ENCODE measurements around the gene LDAH.

The LDAH gene

DNA sequence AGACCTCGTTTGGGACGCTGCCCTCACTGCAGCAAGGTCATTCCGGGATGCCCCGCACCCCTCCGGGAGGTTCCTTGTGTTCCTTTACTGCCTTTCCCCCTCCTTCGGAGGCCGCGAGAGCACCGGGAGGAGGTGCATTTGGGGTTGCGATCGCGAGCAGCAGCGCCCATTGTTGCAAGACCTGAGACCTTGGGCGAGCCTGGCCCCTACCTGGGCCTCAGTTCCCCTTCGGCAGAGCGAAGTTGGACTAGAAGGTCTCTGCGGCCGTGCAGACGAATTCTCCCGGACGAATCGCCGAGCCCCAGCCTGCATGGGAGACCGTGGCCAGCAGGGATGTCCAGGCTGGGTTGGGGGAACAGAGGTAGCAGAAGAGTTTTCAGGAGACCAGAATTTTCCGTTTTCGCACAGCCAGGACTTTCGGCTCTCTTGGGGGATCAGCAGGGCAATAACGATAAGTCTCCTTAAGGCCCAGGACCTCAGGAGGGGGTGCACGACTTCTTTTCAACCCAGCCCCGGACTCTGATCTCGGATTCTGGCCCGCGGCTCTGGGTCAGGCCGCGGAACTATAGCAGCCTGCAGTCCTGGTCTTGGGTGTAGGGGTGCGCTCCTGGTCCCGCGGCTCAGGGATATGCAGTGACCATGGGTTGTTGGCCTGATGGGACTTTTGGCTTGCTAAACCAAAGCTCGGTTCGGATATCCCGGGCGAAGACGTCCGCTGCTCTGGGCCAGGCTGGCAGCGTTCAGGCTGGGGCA, 153.2 kb downstream of the LDAH start:
- no peak for DNase-seq (ENCODE audit: extremely low read depth in 1 of 2, low read depth in 1 of 2)

DNA sequence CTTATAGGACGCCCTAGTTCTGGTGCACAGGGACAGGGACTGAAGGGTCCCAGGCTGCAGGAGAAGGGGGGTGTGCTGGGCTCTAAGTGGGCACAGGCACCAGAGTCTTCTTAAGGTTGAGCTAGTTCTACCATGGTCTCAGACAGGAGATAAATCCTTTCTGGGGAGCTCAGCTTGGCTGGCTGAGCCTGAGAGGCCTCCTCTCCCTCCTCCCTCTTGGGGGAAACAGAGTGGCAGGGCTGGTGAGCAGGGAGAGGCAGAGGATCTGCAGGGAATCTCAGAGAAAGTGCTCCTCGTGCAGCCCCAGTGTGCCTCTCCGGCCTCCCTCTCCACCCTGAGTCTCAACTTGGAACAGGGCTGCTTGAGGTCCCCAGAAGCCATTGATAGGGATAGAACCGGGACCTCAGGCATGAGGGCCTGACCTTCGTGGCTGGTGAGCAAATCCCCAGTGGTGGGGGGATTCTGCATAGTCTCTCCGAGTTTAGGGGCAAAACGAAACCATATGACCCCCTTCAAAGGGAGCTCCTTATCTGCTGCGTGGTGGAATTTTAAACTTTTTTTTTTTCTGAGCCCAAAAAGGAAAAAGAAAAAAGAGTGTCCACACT, 153.9 kb downstream of the LDAH start:
- no peak for DNase-seq (ENCODE audit: extremely low read depth in 1 of 2, low read depth in 1 of 2)

DNA sequence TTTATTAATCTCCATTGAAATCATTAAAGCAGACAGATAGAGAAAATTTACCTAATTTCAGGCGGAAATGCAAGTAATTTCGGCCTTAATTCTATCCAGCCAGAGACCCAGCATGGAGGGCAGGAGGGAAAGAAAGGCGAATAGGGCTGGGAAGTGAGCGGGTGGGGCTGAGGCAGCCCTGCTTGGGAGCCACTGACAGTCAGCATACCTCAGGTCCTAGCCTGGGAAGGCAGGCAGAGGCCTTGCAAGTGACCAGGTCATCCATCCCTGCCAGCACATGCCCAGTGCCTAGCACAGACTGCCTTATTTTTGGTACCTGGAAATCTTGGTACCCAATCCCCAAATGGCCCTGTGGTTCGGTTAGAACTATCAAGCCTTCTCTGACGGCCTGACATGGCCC, 154.4 kb downstream of the LDAH start:
- DNase-seq (ENCODE audit: extremely low read depth in 1 of 2, low read depth in 1 of 2): no peak

DNA sequence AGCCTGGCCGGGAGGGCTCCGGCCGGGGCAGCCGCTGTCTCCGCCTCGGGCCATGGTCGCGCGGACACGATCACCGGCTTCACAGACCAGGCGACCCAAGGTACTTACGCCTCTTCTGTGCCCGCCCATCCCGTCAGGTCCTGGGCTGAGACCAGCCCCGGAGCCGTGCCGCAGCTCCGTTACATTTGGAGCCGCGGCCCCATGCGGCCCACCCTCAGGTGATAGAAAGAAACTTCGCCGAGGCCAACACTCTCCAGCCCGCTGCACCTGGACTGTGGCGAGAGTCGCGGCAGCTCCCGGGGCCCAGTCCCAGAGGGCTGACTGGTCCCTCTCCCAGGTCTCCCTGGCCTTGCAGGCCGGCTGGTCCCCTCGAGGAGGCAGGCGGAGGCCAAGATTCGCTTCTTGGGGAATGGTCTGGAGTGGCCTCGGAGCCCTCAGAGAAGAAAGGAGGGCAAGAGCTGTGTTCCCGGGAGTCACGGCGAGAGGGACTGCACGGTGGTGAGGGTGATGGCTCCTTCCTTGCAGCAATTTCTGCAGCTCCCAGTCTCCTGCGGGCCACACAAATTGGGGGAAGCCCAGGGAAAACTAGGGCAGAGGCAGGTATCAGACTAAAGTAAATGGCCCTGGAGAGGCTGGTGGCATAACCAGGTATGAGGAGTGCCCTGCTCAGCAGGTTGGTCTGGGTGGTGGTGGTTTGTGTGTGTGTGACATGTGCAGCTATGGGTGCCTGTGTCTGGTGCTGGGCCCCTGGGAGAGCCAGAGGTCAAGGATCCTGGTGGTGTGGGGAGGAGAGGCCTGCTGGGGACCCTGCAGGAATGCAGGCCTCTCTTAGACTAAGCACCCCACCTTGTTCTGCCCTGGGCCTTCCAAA, 155.1 kb downstream of the LDAH start:
- no peak for DNase-seq (ENCODE audit: extremely low read depth in 1 of 2, low read depth in 1 of 2)

DNA sequence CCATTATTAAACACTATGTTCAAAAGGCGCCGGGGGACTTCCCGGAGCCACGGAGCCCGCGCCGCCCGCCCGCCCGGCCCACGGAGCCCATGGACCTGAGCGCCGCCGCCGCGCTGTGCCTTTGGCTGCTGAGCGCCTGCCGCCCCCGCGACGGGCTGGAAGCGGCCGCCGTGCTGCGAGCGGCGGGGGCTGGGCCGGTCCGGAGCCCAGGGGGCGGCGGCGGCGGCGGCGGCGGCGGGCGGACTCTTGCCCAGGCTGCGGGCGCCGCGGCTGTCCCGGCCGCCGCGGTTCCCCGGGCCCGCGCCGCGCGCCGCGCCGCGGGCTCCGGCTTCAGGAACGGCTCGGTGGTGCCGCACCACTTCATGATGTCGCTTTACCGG, 155.8 kb downstream of the LDAH start:
- no peak for DNase-seq (ENCODE audit: extremely low read depth in 1 of 2, low read depth in 1 of 2)

DNA sequence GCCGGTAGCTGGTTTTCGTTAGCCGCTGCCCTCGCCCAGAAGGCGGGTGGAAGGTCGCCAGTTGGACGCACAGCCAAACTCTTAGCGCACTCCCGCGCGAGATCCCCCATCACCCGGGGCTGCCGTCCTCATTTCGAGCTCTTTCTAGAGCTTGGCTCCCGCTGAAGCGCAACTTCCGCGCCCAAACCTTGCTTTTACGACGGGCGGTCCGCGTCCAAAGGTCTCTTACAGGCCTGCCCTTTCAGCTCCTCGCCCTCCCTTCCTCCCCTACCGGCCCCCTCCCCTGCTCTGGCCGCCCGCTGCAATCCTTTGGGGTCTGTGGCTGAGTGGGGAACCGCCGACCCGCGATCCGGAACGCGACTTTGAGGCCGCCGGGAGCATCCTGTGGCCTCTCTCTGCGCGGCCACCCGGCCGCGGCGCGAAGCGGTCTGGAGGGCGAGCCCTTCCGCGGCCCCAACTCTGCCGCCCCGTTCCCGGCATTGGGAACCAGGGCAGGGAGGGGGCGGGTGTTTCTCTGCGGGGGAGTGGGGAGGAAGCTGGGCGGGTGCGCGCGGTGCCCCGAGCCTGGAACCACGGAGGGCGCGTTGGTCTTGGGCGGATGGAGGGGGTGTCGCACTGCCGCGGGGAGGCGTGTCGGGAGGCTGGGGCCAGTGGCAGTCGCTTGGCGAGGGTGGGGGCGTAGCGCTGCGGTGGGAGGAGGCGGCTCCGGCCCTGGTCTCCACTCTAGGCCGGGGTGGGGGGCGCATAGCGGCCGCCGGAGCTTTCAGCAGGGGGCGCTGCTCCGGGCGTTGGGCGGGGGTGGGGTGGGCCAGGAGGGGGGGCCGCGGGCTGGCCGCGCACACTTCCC, 156.4 kb downstream of the LDAH start, which contains the start of gene GDF7:
TSS of gene GDF7 (plus strand) at position 841 of the 847 bp plus-strand sequence. CDS start 96 bp downstream, outside the sequence.
- no peak for DNase-seq (ENCODE audit: extremely low read depth in 1 of 2, low read depth in 1 of 2)

DNA sequence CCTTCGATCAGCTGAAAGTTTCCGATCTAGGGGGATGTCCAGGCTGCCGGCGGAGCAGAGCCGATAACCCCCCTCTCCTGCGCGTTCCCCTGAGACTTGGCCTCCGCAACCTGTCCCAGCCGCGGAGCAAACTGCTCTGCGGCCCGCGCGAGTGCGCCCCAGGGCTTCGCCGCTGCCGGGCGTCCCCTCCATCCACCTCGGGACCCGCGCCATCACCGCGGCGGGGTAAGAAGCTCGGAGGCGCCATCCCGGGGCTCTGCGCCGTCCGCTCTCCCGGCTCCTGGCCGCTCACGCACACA, 156.9 kb downstream of the LDAH start:
- no peak for DNase-seq (ENCODE audit: extremely low read depth in 1 of 2, low read depth in 1 of 2)

DNA sequence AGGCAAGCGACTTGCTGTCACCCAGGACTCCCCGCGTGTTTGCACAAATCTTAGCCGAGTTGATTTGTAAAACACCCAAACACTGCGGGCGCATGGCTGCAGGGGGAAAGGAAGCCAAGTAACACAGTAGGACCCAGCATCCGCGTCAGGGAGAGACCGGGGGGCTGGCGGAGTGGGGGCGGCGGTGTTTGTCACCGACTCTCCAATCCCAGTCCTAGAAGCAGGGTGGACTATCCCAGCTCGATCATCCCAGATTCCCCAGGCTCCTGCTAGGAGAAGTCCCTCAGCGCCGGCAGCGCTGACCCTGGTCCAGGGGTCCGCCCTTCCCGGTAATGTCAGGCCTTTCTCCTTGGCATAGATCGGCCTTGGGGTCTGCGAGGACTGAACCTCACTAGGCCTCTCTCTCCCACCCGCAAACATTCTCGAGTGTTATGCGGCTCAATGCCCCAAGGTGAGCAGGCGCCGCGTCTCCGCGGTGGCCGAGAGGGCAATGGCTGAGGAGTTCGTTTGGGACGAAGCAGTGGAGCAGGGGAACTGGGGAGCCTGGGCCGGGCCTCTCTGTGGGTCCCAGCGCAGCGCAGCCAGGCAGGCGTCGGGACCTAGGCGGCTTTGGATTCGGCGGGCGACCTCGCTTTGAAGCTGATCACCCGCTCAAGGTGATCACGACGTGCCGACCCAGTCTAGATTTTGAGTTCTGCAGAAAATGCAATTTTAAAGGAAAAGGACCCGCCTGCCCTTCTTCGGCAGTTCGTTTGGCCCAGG, 157.5 kb downstream of the LDAH start:
- no peak for DNase-seq (ENCODE audit: extremely low read depth in 1 of 2, low read depth in 1 of 2)

DNA sequence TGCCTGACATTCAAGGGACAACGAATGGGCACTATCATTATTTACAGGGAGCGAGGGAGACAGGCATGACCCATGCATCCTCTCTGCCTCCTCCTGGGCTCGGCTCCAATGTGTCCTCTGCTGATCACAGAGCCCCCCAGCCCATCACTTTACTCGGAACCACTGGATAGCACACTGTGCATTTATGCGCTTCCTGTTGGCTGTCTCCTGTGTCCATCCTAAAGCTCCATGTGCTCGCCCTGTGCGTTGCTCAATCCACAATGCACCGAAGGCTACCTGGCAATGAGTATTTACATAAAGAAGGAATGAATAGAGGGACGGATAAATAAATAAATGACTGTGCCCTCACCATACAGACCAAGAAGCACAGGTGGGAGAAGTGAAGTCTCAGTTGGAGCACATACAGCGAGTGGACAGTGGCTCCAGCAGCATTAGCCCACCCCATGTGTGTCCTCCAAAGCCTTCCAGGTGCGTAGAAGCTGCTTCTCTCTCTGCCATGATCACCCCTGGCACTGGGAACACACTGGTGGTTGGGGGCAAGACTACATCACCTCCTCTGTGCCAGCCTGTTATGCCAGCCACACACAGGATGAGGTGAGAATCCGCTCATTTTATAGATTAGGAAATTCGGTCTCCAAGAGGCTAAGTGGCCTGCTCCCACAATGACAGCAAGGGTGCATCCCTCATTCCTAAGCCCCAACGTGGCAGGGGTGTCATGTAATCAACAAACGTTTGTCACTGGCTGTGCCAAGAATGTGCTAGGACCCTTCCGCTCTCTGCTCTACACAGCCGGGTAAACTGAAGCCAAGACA, 158.3 kb downstream of the LDAH start:
- no peak for DNase-seq (ENCODE audit: extremely low read depth in 1 of 2, low read depth in 1 of 2)

DNA sequence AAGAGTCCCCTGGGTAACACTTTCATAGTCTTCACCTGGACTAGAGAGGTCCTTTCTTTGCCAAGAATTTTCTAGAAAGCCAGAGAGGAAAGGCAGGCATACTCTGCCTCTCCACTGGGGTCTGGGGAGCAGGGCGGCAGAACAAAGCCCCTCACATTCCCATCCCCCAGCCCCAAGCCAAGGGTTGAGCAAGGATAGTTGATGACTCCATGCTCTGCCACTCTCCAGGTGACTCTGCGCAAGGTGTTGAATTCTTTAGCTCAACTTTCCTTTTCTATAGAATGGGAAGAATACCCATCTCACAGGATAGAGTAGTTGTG, 158.9 kb downstream of the LDAH start:
- no peak for DNase-seq (ENCODE audit: extremely low read depth in 1 of 2, low read depth in 1 of 2)

DNA sequence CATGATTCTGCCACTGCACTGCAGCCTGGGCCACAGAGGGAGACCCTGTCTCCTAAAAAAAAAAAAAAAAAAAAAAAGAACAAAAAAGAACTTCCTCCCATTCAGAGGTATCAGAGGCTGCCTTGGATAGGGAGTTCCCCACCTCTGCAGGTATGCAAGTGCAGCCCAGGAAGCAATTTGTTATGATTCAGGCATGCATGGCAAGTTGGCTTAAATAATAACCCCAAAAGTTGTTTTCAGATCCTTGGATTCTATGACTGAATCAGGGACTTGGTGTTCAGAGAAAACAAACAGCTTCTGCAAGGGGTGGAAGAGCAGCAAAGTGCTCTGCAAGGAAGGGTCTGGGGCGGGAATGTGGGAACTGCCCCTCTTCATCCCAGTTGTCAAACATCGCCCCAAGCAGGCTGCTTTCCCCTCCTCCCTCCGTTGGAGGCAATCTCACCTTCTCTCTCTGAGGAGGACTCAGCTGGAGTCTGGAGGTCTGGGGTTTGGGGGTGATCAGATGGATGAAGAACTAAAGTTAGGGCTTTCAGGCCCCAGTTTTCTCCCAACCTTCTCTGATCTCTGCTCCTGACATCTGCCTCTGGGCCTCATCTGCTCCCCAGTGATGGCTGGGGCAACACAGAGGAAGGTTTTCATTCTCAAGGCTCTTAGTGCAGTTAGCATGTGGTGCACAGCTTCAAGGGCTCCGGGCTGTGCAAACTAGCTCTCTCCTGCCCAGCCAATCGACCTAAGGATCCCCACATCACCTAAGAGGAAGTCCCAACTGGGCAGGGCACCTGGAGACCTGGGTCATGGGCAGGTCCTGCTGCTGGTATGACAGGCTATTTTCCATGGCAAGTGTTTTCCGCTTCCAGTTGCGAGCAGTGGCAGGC, 159.5 kb downstream of the LDAH start:
- DNase-seq (ENCODE audit: extremely low read depth in 1 of 2, low read depth in 1 of 2): no peak

DNA sequence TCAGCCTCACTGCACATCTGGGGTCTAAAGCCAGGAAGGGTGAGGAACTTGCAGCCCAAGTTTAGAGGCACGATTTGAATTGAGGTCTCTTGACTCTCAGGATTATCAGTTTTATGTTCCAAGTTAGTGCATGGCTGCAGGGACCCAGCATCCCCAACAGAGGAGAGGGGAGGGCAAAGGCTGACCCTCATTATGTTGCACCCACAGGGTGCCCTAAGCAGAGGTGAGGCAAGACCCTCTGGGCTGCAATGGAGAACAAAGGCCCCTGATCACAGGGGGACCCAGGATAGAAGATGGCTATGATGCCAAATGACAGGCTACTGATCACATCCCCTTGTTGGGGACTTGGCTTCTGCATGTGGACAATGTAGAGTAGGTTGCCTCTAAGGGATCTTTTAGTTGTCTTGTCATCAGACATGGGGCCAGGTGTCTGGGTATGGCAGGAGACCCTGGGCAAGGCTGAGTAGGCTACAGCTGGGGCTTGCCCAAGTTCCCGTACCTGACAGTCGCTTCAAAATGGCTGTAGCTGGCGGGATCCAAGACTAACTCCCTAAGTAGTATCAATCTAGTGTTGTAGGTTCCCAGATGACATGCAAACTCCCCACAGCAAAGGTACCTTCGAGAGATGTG, 160.5 kb downstream of the LDAH start:
- DNase-seq (ENCODE audit: extremely low read depth in 1 of 2, low read depth in 1 of 2): no peak

DNA sequence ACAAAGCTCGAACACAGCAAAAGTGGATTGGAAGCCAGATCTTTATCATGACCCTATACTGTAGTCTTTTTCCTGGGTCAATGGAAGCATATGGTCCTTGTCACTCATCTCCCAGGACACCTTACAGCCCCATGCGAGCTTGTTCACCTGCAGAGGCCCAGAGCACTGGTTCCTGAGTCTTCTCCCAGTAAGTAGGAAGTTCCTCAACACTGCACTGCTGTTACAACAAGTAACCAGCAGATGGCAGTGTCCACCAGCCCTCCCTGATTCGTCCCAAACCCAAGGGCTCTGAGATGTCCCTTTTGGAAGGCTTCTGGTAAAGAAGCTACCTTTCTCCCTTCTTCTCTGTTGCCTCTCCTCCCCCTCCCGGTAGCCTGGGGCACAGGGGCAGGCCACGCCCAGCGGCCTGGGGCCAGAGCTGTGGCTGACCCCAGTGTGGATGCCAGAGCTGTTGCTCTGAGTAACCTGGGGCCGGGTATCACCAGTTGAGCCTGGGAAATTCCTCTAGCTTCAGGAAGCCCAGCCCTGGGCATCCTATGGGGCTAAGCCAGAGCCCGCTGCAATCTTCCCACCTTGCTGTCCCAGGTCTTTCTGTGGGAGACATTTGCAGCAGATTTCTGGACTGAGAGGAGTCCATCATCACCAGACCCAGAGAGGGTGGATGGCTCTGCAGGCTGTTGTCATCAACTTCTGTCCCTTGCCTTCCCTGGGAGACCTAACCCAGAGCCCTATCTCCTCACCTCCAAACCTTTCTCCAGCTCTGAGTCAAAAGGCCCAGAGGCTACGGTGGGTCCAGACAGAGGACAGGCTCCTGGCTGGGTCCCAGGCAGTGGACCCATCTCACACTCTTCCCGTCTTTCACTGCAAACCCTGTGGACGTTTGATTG, 161.2 kb downstream of the LDAH start:
- peak; percentile 22 to 45 for DNase-seq (ENCODE audit: extremely low read depth in 1 of 2, low read depth in 1 of 2)

DNA sequence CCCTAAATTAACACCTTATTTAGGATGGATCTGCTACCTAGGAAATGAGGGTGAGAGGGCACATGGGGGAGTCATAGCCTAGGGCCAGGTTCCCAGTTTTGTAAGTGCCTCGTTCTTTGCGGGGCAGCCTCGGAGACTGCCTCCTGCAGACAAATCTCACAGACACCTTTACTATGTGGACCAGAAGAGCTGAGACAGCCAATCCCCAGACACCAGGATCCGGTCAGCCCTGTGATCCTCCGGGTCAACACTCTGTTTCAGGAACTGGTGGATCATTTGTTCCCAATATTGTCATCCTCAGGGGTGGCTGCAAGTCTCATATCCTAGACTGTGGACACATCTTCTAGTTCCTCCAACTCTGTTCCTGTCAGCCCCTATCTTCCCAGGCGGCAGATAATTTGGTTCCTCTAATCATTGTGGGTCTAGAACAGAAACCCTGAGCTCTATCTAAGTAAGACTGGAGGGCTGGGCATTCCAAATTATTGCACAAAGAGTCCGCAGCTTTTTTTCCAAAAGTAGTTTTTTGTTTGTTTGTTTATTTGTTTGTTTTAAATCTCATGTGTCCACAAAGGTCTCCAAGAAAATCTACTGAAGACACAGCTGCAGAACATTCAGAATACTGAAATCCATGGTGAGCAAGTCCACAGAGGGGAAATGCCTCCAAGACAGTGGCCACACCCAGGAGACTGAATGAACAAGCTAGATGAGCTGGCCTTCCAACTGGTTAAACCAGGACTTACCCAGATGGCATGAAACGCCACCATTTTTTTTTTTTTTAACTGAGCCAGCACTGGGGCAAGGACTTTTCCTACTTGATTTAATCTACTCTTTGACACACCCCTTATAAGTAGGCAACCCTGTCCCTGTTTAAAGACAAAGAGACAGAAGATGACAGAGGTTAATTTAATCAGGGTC, 162.1 kb downstream of the LDAH start:
- no peak for DNase-seq (ENCODE audit: extremely low read depth in 1 of 2, low read depth in 1 of 2)

DNA sequence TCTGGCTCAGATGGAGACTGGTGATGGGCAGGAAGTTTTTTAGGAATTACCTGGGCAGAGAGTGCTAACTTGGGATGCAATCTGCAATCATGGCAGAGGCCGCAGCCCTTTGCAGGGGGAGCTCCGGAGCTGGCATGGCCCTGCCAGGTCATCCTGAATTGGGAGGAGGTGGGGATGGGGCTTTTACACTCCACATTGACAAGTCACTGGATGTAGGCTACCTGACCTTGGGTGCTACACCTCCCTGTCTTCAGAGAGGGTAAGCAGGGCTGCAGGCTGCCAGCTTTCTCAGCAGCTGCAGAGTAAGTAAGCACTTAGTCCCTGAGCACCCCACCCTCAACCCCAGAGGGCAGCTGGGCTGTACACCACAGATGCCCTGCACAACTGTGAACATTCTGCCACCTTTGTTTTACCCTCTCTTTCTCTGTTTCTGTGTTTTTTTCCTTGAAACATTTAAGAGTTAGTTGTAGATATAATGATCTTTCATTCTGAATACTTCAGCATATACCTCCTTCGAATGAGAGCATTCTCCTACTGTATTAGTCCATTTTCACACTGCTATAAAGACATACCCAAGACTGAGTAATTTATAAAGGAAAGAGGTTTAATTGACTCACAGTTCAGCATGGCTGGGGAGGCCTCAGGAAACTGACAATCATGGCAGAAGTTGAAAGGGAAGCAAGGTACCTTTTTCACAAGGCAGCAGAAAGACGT, 165.2 kb downstream of the LDAH start:
- no peak for DNase-seq (ENCODE audit: extremely low read depth in 1 of 2, low read depth in 1 of 2)

DNA sequence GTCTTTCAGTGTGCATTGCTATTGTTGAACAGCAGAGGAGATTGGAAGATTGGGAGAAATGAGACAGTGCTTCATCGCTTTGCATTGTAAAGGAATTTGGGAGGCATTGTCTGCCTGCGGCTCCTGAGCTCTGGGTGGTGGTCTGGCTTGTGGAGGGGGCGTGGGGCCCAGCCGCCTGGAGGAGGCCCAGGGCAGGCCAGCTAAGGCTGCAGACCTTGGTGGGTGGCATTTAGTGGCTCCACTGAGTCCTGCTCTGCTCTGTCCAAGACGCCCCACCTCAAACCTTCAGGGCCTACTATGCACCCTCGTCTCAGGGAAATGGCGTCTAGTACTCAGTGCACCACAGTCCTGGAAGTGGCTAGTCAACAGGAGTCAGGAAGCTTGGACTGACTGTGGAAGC, 166.3 kb downstream of the LDAH start:
- no peak for DNase-seq (ENCODE audit: extremely low read depth in 1 of 2, low read depth in 1 of 2)
